A673 (cell line): ENCODE data around the gene TMEM156.

Experiments
- EZH2 ChIP-seq: fragments of 200-600 bp; sonication (generic); IDR thresholded peaks from 2 replicates; pipeline ENCODE4 v1.6.1; 2017; ENCODE audit warnings: borderline replicate concordance, low read depth, mild to moderate bottlenecking, mixed read lengths, antibody characterized with exemption, low read length; ENCODE audit not compliant: poor library complexity, severe bottlenecking
- TF ChIP-seq, protein P1 (sequence below): fragments of 300-800, 200-600 bp; sonication (generic); conservative IDR thresholded peaks from 2 replicates; pipeline ENCODE4 v1.5.1; 2017; ENCODE audit warnings: low read depth, mild to moderate bottlenecking, antibody characterized with exemption, low read length, moderate library complexity, mixed read lengths

DNA sequence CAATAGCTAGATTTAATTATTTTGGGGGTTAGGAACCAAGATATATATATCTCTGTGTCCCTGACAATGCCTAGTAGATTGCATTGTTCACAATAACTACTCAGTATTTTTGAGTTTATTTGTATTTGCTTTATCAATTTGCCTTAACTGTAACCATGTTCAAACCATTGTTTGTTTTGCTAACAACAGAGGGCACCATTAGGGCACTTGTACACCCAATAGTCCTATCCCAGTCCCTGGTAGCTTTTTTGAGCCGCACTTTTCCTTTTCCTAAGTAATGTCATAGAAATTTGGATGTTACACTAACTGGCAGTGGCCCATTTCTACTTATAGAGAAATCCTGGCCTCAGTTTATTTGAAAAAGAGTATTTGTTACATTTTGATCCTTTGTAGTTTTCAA, 29.2 kb upstream of the TMEM156 start:
- TF ChIP-seq, protein P1, sequence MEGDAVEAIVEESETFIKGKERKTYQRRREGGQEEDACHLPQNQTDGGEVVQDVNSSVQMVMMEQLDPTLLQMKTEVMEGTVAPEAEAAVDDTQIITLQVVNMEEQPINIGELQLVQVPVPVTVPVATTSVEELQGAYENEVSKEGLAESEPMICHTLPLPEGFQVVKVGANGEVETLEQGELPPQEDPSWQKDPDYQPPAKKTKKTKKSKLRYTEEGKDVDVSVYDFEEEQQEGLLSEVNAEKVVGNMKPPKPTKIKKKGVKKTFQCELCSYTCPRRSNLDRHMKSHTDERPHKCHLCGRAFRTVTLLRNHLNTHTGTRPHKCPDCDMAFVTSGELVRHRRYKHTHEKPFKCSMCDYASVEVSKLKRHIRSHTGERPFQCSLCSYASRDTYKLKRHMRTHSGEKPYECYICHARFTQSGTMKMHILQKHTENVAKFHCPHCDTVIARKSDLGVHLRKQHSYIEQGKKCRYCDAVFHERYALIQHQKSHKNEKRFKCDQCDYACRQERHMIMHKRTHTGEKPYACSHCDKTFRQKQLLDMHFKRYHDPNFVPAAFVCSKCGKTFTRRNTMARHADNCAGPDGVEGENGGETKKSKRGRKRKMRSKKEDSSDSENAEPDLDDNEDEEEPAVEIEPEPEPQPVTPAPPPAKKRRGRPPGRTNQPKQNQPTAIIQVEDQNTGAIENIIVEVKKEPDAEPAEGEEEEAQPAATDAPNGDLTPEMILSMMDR, result no peak
- TF ChIP-seq EZH2, result no peak
